ENCODE measurements around the gene POLDIP2.

The POLDIP2 gene

GRCh38 chr17:28338056-28338768 is 19.1 kb downstream of the POLDIP2 start:
- DNase-seq (ENCODE audit: low read depth in 1 of 2, low spot score in 1 of 2) = no peak

- DNase-seq (ENCODE audit: low read depth in 1 of 2, low spot score in 1 of 2) = peak in 1 of 2 donors; percentile 13
Measured at GRCh38 chr17:28335959-28336871, 21.1 kb downstream of the POLDIP2 start.

GRCh38 chr17:28335201-28335958 is 21.9 kb downstream of the POLDIP2 start, which contains the start of the genes IFT20 and TNFAIP1:
TSS of gene IFT20 (minus strand) at chr17:28335472. CDS start at chr17:28331985, 3,487 bp downstream.
TSS of gene TNFAIP1 (plus strand) at chr17:28335761. CDS start at chr17:28339522, 3,761 bp downstream.
- DNase-seq (ENCODE audit: low read depth in 1 of 2, low spot score in 1 of 2) = peak; percentile 87 to 99

- DNase-seq (ENCODE audit: low read depth in 1 of 2, low spot score in 1 of 2) = no peak
Measured at GRCh38 chr17:28334666-28335200, 22.6 kb downstream of the POLDIP2 start.

GRCh38 chr17:28334171-28334570 is 23.2 kb downstream of the POLDIP2 start:
- no peak for DNase-seq (ENCODE audit: low read depth in 1 of 2, low spot score in 1 of 2)

- no peak for DNase-seq (ENCODE audit: low read depth in 1 of 2, low spot score in 1 of 2)
Measured at GRCh38 chr17:28333083-28333746, 24.1 kb downstream of the POLDIP2 start.

GRCh38 chr17:28331891-28332420 is 25.4 kb downstream of the POLDIP2 start:
- no peak for DNase-seq (ENCODE audit: low read depth in 1 of 2, low spot score in 1 of 2)

GRCh38 chr17:28330671-28331070 is 26.7 kb downstream of the POLDIP2 start:
- no peak for DNase-seq (ENCODE audit: low read depth in 1 of 2, low spot score in 1 of 2)

- DNase-seq (ENCODE audit: low read depth in 1 of 2, low spot score in 1 of 2) = no peak
Measured at GRCh38 chr17:28328325-28328724, 29.0 kb downstream of the POLDIP2 start.

- no peak for DNase-seq (ENCODE audit: low read depth in 1 of 2, low spot score in 1 of 2)
Measured at GRCh38 chr17:28327709-28328108, 29.6 kb downstream of the POLDIP2 start.

GRCh38 chr17:28327031-28327607 is 30.2 kb downstream of the POLDIP2 start:
- DNase-seq (ENCODE audit: low read depth in 1 of 2, low spot score in 1 of 2) = peak in 1 of 2 donors; percentile 17

GRCh38 chr17:28326114-28326513 is 31.2 kb downstream of the POLDIP2 start:
- no peak for DNase-seq (ENCODE audit: low read depth in 1 of 2, low spot score in 1 of 2)

- no peak for DNase-seq (ENCODE audit: low read depth in 1 of 2, low spot score in 1 of 2)
Measured at GRCh38 chr17:28325211-28325610, 32.1 kb downstream of the POLDIP2 start.

GRCh38 chr17:28324781-28325180 is 32.5 kb downstream of the POLDIP2 start:
- no peak for DNase-seq (ENCODE audit: low read depth in 1 of 2, low spot score in 1 of 2)

GRCh38 chr17:28324267-28324745 is 33.0 kb downstream of the POLDIP2 start:
- DNase-seq (ENCODE audit: low read depth in 1 of 2, low spot score in 1 of 2) = no peak

- no peak for DNase-seq (ENCODE audit: low read depth in 1 of 2, low spot score in 1 of 2)
Measured at GRCh38 chr17:28320215-28321061, 36.9 kb downstream of the POLDIP2 start.

- DNase-seq (ENCODE audit: low read depth in 1 of 2, low spot score in 1 of 2) = no peak
Measured at GRCh38 chr17:28319598-28319935, 37.8 kb downstream of the POLDIP2 start.

GRCh38 chr17:28318759-28319597 is 38.3 kb downstream of the POLDIP2 start, which contains the start of gene TMEM97:
TSS of gene TMEM97 (plus strand) at chr17:28319200. CDS start at chr17:28319240, 40 bp downstream.
- peak; percentile 89 to 94 for DNase-seq (ENCODE audit: low read depth in 1 of 2, low spot score in 1 of 2)

All from activated CD4-positive, alpha-beta T cell treated with anti-CD3 and anti-CD28 coated beads, Interleukin-2, amount 50 U/mL, for 24 hours (primary cell).